ENCODE measurements around the gene KDM4B.

DNA sequence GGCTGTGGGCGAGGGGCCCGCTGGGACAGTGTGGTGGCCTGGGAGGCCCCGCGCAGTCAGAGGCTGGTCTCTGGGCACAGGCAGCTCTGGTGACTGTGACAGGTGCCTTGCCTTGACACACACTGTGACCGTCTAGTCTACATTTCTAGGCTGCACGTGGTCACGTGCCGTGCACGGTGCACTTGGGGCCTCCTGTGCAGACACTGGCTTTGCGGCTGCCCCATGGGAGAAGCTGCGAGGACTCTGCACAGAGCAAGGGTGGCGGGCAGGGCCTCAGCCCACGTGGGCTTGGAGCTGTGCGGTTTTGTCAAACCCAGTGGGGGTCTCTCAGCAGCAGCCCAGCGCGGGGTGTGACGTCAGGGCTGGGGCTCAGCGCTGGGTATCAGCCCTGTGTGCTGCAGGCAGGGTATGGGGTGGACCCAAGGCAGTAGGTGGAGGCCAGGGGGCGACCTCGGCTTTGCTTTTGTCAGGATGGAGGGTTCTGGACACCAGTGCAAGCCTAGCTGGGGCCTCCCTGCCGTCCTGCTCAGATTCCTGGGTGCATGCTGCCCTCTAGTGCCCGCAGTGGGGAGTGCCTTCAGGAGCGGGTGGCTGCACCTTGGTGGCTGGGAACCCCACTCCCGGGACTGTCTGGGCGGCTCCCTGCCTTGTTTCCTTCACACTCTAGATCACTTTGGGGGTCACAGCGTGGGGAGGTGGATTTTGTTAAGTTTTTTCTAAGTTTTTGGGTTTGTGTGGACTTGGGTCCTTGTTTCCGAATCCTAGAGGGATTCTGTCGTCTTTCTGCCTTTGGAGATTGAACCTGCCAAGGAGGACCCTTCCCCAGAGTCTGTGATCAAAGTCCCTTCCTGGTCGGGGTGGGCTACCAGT lies 62.6 kb downstream of the KDM4B start:
- TF ChIP-seq ASH2L (IDR thresholded peaks at IDR 0.05; ENCODE audit: borderline replicate concordance, low read depth) (no peak), EP300 (IDR thresholded peaks at IDR 0.05; ENCODE audit: borderline replicate concordance in 1 of 2, control insufficient read depth in 1 of 2, low read depth in 2 of 2, low read length in 2 of 2) (no peak), POU2F2 (IDR thresholded peaks at IDR 0.05; ENCODE audit: borderline replicate concordance, low read depth, low read length) (no peak), POLR2AphosphoS5 (IDR thresholded peaks at IDR 0.05; ENCODE audit: low read length) (no peak)

All from GM12878 (cell line).